ENCODE measurements around the gene HAND1.

HAND1 gene

GRCh38 chr5:154478224-154478565 is at the start of gene HAND1:
HAND1 (minus strand) TSS chr5:154478227; CDS start chr5:154478008, 219 bp downstream.
- Histone ChIP-seq H3K4me2 (ENCODE audit: low read depth, low read length, poor library complexity, severe bottlenecking) (no peak within 1 kb of the TSS), H3K27me3 (ENCODE audit: insufficient read depth, low read length, poor library complexity, severe bottlenecking) (no peaks in the 10 kb centered on the region), H3F3A (ENCODE audit: low read depth) (no peaks in the 10 kb centered on the region), H3K79me2 (ENCODE audit: insufficient read depth, low read length) (no peaks in the 10 kb centered on the region), H3K4me1 (ENCODE audit: insufficient read depth, low read length, poor library complexity, severe bottlenecking) (no peaks in the 10 kb centered on the region), H3K4me3 (ENCODE audit: low read length, poor library complexity, severe bottlenecking) (no peak within 1 kb of the TSS), H2AFZ (ENCODE audit: low read length) (no peak within 1 kb of the TSS), H4K20me1 (ENCODE audit: insufficient read depth, low read length, poor library complexity, severe bottlenecking) (no peaks in the 10 kb centered on the region), H3K9me3 (ENCODE audit: insufficient read depth, low read depth, low read length) (no peaks in the 10 kb centered on the region), H3K36me3 (ENCODE audit: insufficient read depth, low read length) (no peaks in the 10 kb centered on the region), H3K9me2 (replicated peaks; ENCODE audit: low read depth, low read length) (no peaks in the 10 kb centered on the region), H3K9ac (ENCODE audit: low read depth, low read length, poor library complexity, severe bottlenecking) (no peak within 1 kb of the TSS)
- TF ChIP-seq CTCF (conservative IDR thresholded peaks at IDR 0.05; ENCODE audit: low read length): no peak
- no peak for TF ChIP-seq EZH2phosphoT487 (IDR thresholded peaks at IDR 0.05; ENCODE audit: borderline replicate concordance)

GRCh38 chr5:154526231-154527226 is 48.5 kb upstream of the HAND1 start:
- H3K9ac ChIP-seq (ENCODE audit: low read depth, low read length, poor library complexity, severe bottlenecking): no peak overlapping the region

GRCh38 chr5:154524859-154525258 is 46.8 kb upstream of the HAND1 start:
- H3K79me2 ChIP-seq (ENCODE audit: insufficient read depth, low read length): no peaks in the 10 kb centered on the region
- H3K36me3 ChIP-seq (ENCODE audit: insufficient read depth, low read length): no peaks in the 10 kb centered on the region
- no peaks in the 10 kb centered on the region for H3K9me3 ChIP-seq (ENCODE audit: insufficient read depth, low read depth, low read length)
- no peaks in the 10 kb centered on the region for H3F3A ChIP-seq (ENCODE audit: low read depth)
- no peaks in the 10 kb centered on the region for H4K20me1 ChIP-seq (ENCODE audit: insufficient read depth, low read length, poor library complexity, severe bottlenecking)
- H3K9ac ChIP-seq (ENCODE audit: low read depth, low read length, poor library complexity, severe bottlenecking): no peak overlapping the region
- no peak overlapping the region for H2AFZ ChIP-seq (ENCODE audit: low read length)
- H3K4me3 ChIP-seq (ENCODE audit: low read length, poor library complexity, severe bottlenecking): no peak overlapping the region
- no peaks in the 10 kb centered on the region for H3K9me2 ChIP-seq (replicated peaks; ENCODE audit: low read depth, low read length)
- TF ChIP-seq EZH2phosphoT487 (IDR thresholded peaks at IDR 0.05; ENCODE audit: borderline replicate concordance) (no peak), CTCF (conservative IDR thresholded peaks at IDR 0.05; ENCODE audit: low read length) (no peak)
- H3K4me1 ChIP-seq (ENCODE audit: insufficient read depth, low read length, poor library complexity, severe bottlenecking): no peaks in the 10 kb centered on the region
- no peak overlapping the region for H3K4me2 ChIP-seq (ENCODE audit: low read depth, low read length, poor library complexity, severe bottlenecking)
- no peaks in the 10 kb centered on the region for H3K27me3 ChIP-seq (ENCODE audit: insufficient read depth, low read length, poor library complexity, severe bottlenecking)

More at GRCh38 chr5:154526231-154527226, 48.5 kb upstream of the HAND1 start:
- H3K36me3 ChIP-seq (ENCODE audit: insufficient read depth, low read length): no peaks in the 10 kb centered on the region
- H2AFZ ChIP-seq (ENCODE audit: low read length): no peak overlapping the region
- no peaks in the 10 kb centered on the region for H3K27me3 ChIP-seq (ENCODE audit: insufficient read depth, low read length, poor library complexity, severe bottlenecking)
- no peaks in the 10 kb centered on the region for H3K9me2 ChIP-seq (replicated peaks; ENCODE audit: low read depth, low read length)
- H3K4me3 ChIP-seq (ENCODE audit: low read length, poor library complexity, severe bottlenecking): no peak overlapping the region
- no peaks in the 10 kb centered on the region for H4K20me1 ChIP-seq (ENCODE audit: insufficient read depth, low read length, poor library complexity, severe bottlenecking)
- no peaks in the 10 kb centered on the region for H3K9me3 ChIP-seq (ENCODE audit: insufficient read depth, low read depth, low read length)
- H3K79me2 ChIP-seq (ENCODE audit: insufficient read depth, low read length): no peaks in the 10 kb centered on the region
- H3K4me2 ChIP-seq (ENCODE audit: low read depth, low read length, poor library complexity, severe bottlenecking): no peak overlapping the region
- TF ChIP-seq EZH2phosphoT487 (IDR thresholded peaks at IDR 0.05; ENCODE audit: borderline replicate concordance): no peak
- no peak for TF ChIP-seq CTCF (conservative IDR thresholded peaks at IDR 0.05; ENCODE audit: low read length)
- no peaks in the 10 kb centered on the region for H3F3A ChIP-seq (ENCODE audit: low read depth)
- H3K4me1 ChIP-seq (ENCODE audit: insufficient read depth, low read length, poor library complexity, severe bottlenecking): no peaks in the 10 kb centered on the region
